ENCODE data around the gene CDKAL1.

CDKAL1 gene

DNA sequence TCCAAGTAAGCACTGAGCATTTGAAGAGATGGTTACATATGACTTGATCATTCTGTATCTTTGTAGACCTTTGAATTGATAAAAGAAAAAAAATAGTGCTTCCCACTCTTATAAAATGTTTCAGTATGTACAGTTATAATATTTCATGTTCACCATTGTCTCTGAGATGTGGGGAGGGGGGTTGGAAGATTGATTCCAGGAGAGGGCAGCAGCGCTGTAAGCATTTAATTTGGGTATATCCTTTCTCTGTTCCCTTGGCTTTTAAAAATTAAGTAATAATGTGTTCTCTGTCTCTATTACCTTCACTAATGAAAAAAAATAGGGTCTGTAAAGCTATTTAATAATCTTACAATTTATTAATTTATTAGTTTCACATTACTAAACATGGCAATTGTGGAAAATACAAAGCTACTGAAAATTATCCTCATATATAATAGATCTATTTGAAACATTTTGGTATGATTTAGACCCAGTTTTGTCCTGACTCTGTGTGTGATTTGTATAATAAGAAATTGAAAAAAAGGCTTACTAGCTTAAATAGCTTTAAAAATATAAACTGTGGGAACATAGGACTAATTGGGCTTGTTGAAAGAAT is 341.2 kb downstream of the CDKAL1 start:
- Histone ChIP-seq H3F3A (ENCODE audit: insufficient read depth, low read length) (no peaks in the 10 kb centered on the region), H3K4me3 (ENCODE audit: low read length) (no peak overlapping the region), H3K9me3 (replicated peaks; ENCODE audit: insufficient read depth, low read length) (no peaks in the 10 kb centered on the region), H3K27me3 (replicated peaks; ENCODE audit: insufficient read depth, low read length) (no peaks in the 10 kb centered on the region), H3K4me2 (ENCODE audit: low read depth, low read length) (no peak overlapping the region), H3K27ac (ENCODE audit: low read length) (no peak overlapping the region), H3K36me3 (replicated peaks; ENCODE audit: insufficient read depth, low read length) (no peaks in the 10 kb centered on the region), H3K9ac (ENCODE audit: low read length) (no peak overlapping the region), H4K20me1 (ENCODE audit: insufficient read depth, low read length) (no peaks in the 10 kb centered on the region), H3K79me2 (ENCODE audit: low read length) (no peaks in the 10 kb centered on the region), H3K9me2 (replicated peaks; ENCODE audit: insufficient read depth, low read length) (no peaks in the 10 kb centered on the region), H2AFZ (ENCODE audit: low read length) (no peak overlapping the region), H3K4me1 (ENCODE audit: low read length) (no peaks in the 10 kb centered on the region)
- DNase-seq, result no peak
- no peak for TF ChIP-seq EZH2phosphoT487 (IDR thresholded peaks at IDR 0.05; ENCODE audit: low read length)
- TF ChIP-seq, protein P1, sequence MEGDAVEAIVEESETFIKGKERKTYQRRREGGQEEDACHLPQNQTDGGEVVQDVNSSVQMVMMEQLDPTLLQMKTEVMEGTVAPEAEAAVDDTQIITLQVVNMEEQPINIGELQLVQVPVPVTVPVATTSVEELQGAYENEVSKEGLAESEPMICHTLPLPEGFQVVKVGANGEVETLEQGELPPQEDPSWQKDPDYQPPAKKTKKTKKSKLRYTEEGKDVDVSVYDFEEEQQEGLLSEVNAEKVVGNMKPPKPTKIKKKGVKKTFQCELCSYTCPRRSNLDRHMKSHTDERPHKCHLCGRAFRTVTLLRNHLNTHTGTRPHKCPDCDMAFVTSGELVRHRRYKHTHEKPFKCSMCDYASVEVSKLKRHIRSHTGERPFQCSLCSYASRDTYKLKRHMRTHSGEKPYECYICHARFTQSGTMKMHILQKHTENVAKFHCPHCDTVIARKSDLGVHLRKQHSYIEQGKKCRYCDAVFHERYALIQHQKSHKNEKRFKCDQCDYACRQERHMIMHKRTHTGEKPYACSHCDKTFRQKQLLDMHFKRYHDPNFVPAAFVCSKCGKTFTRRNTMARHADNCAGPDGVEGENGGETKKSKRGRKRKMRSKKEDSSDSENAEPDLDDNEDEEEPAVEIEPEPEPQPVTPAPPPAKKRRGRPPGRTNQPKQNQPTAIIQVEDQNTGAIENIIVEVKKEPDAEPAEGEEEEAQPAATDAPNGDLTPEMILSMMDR (IDR thresholded peaks at IDR 0.05; ENCODE audit: low read length), result 0 out of 2 replicates have a peak, but pooled peaks have one; percentile 6
- TF ChIP-seq EZH2 (optimal IDR thresholded peaks at IDR 0.05; ENCODE audit: low read depth, low read length), result no peak

DNA sequence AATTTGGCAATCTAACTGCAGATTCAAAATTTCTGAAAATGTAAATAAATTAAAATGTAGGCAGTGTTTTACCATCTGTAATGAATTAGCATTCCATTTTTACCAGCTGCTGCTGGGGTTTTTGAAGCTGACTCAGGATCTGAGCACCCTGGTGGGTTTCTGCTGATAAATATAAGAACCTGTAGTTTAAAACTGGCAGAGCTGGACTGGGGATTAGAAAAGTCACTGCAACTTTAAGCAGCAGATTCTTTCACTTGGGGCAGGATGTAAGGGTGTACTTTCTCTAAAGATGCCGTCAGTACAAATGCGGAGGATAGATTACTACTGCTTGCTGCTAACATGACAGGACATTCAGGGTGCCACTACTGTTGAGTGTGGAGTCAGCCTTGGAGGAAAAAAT is 341.8 kb downstream of the CDKAL1 start:
- no peak overlapping the region for H3K4me3 ChIP-seq (ENCODE audit: low read length)
- DNase-seq, result no peak
- no peaks in the 10 kb centered on the region for H4K20me1 ChIP-seq (ENCODE audit: insufficient read depth, low read length)
- no peak overlapping the region for H3K9ac ChIP-seq (ENCODE audit: low read length)
- no peaks in the 10 kb centered on the region for H3K36me3 ChIP-seq (replicated peaks; ENCODE audit: insufficient read depth, low read length)
- no peak overlapping the region for H3K27ac ChIP-seq (ENCODE audit: low read length)
- no peaks in the 10 kb centered on the region for H3K4me1 ChIP-seq (ENCODE audit: low read length)
- H3K9me3 ChIP-seq (replicated peaks; ENCODE audit: insufficient read depth, low read length), result no peaks in the 10 kb centered on the region
- H3K9me2 ChIP-seq (replicated peaks; ENCODE audit: insufficient read depth, low read length), result no peaks in the 10 kb centered on the region
- no peaks in the 10 kb centered on the region for H3F3A ChIP-seq (ENCODE audit: insufficient read depth, low read length)
- no peak overlapping the region for H2AFZ ChIP-seq (ENCODE audit: low read length)
- no peak overlapping the region for H3K4me2 ChIP-seq (ENCODE audit: low read depth, low read length)
- H3K79me2 ChIP-seq (ENCODE audit: low read length), result no peaks in the 10 kb centered on the region
- no peak for TF ChIP-seq EZH2phosphoT487 (IDR thresholded peaks at IDR 0.05; ENCODE audit: low read length)
- TF ChIP-seq EZH2 (optimal IDR thresholded peaks at IDR 0.05; ENCODE audit: low read depth, low read length), result no peak
- TF ChIP-seq, protein P1 (IDR thresholded peaks at IDR 0.05; ENCODE audit: low read length), result no peak
- H3K27me3 ChIP-seq (replicated peaks; ENCODE audit: insufficient read depth, low read length), result no peaks in the 10 kb centered on the region

DNA sequence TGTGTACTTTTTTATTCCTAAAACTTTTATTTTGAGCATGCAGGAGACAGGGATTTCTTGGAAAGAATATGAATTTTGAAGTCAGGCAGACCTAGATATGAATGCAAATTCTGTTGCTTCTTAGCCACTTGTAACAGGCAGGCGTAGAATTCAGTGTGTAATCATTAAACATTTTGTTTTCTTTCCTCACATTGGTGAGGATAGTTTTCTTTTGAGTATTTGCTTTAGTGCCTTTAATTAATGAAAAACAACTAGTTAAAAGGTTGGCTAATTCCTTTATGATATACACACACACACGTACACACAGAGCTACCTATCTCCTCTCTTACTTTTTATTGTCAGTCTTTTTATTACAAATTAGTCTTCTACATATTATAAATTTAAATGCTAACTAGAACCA is 342.3 kb downstream of the CDKAL1 start:
- no peaks in the 10 kb centered on the region for H3K4me1 ChIP-seq (ENCODE audit: low read length)
- no peak overlapping the region for H2AFZ ChIP-seq (ENCODE audit: low read length)
- no peak overlapping the region for H3K9ac ChIP-seq (ENCODE audit: low read length)
- H3K4me2 ChIP-seq (ENCODE audit: low read depth, low read length), result no peak overlapping the region
- DNase-seq, result no peak
- no peaks in the 10 kb centered on the region for H3K36me3 ChIP-seq (replicated peaks; ENCODE audit: insufficient read depth, low read length)
- no peaks in the 10 kb centered on the region for H4K20me1 ChIP-seq (ENCODE audit: insufficient read depth, low read length)
- no peaks in the 10 kb centered on the region for H3K9me2 ChIP-seq (replicated peaks; ENCODE audit: insufficient read depth, low read length)
- no peak overlapping the region for H3K4me3 ChIP-seq (ENCODE audit: low read length)
- no peaks in the 10 kb centered on the region for H3K27me3 ChIP-seq (replicated peaks; ENCODE audit: insufficient read depth, low read length)
- H3K27ac ChIP-seq (ENCODE audit: low read length), result no peak overlapping the region
- no peaks in the 10 kb centered on the region for H3F3A ChIP-seq (ENCODE audit: insufficient read depth, low read length)
- H3K9me3 ChIP-seq (replicated peaks; ENCODE audit: insufficient read depth, low read length), result no peaks in the 10 kb centered on the region
- H3K79me2 ChIP-seq (ENCODE audit: low read length), result no peaks in the 10 kb centered on the region
- TF ChIP-seq EZH2 (optimal IDR thresholded peaks at IDR 0.05; ENCODE audit: low read depth, low read length), result no peak
- TF ChIP-seq EZH2phosphoT487 (IDR thresholded peaks at IDR 0.05; ENCODE audit: low read length), result no peak
- TF ChIP-seq, protein P1 (IDR thresholded peaks at IDR 0.05; ENCODE audit: low read length), result no peak
